Endothelial cell of umbilical vein (primary cell): Measurements from ENCODE around the gene AHNAK2. TPM values are rescaled to one million over a fixed set of nuclear protein-coding genes. Genes with fewer than 3 reads are reported as not detected.

Experiments
- BruUV-seq: library from RNA; stranded (reverse); fragments of 400-500 nt; replicated peaks from 2 replicates; lab custom pipeline; 2021; lab: Mats Ljungman, UMichigan
- CTCF ChIA-PET: fragments of 300-600, 350-600 bp; sonication (Branson Sonifier 250); formaldehyde crosslinking; loops from one replicate; lab custom pipeline; 2021; ENCODE audit warnings: antibody characterized with exemption, inconsistent platforms; lab: Charles Lee
- POLR2A ChIA-PET: fragments of 300-600, 350-600 bp; sonication (Branson Sonifier 250); formaldehyde crosslinking; loops from one replicate; lab custom pipeline; 2021; ENCODE audit warnings: antibody characterized with exemption, inconsistent platforms; lab: Charles Lee
- DNase-seq: peaks from one replicate; pipeline ENCODE4 v3.0.0-alpha.2; 2011; ENCODE audit warnings: low read depth, low spot score
- FAIRE-seq: peaks from 2 replicates; lab custom pipeline; 2011; peaks lifted over from hg19 to GRCh38; lab: Jason Lieb, UNC
- H2AFZ ChIP-seq: 2 replicates; pipeline ENCODE4 v1.6.0; 2012; ENCODE audit warnings: low read depth, low read length, control low read depth, inconsistent platforms
- H3K27ac ChIP-seq: 2 replicates; pipeline ENCODE4 v1.5.1; 2011; ENCODE audit warnings: low read depth, mild to moderate bottlenecking, control low read depth, low read length, moderate library complexity; ENCODE audit not compliant: insufficient read depth
- H3K27me3 ChIP-seq, 2 experiments: 2 replicates each; pipeline versions ENCODE4 v1.6.0 to v1.6.1; 2011; ENCODE audit warnings: low read length in 2 of 2, mixed read lengths in 1 of 2; ENCODE audit not compliant: control insufficient read depth in 2 of 2, insufficient read depth in 2 of 2
- H3K36me3 ChIP-seq, 2 experiments: 2 replicates in 1 of 2; 3 replicates in 1 of 2; pipeline ENCODE4 v1.5.1; 2011; ENCODE audit warnings: low read length in 2 of 2, mild to moderate bottlenecking in 1 of 2, moderate library complexity in 1 of 2; ENCODE audit not compliant: control insufficient read depth in 2 of 2, insufficient read depth in 2 of 2; ENCODE audit errors: extremely low read depth in 1 of 2
- H3K4me1 ChIP-seq: 3 replicates; pipeline ENCODE4 v1.5.1; 2011; ENCODE audit warnings: mild to moderate bottlenecking, low read length; ENCODE audit not compliant: control insufficient read depth, insufficient read depth; ENCODE audit errors: extremely low read depth
- H3K4me2 ChIP-seq: 2 replicates; pipeline ENCODE4 v1.6.1; 2011; ENCODE audit warnings: low read length, control low read depth, mixed read lengths; ENCODE audit not compliant: insufficient read depth
- H3K4me3 ChIP-seq, 3 experiments: fragments of 200-600 bp in 1 of 3; sonication (generic), shearing (Covaris generic) in 1 of 3; replicated peaks in 1 of 3; 2 replicates each; pipeline ENCODE4 v1.5.1; 2011 to 2016; ENCODE audit warnings: control low read depth in 3 of 3, low read length in 3 of 3, mild to moderate bottlenecking in 2 of 3, inconsistent platforms in 1 of 3, low read depth in 1 of 3, moderate library complexity in 1 of 3; ENCODE audit not compliant: insufficient read depth in 1 of 3
- H3K79me2 ChIP-seq: 2 replicates; pipeline ENCODE4 v1.6.0; 2012; ENCODE audit warnings: low read length, inconsistent platforms; ENCODE audit not compliant: control insufficient read depth, insufficient read depth
- H3K9ac ChIP-seq: replicated peaks from 2 replicates; pipeline ENCODE3; 2011; ENCODE audit warnings: low read length, control low read depth; ENCODE audit not compliant: insufficient read depth; ENCODE audit errors: extremely low read depth
- H3K9me1 ChIP-seq: replicated peaks from 3 replicates; pipeline ENCODE4 v1.6.0; 2011; ENCODE audit warnings: mild to moderate bottlenecking, low read length; ENCODE audit not compliant: control insufficient read depth, insufficient read depth; ENCODE audit errors: extremely low read depth
- H3K9me3 ChIP-seq: replicated peaks from 2 replicates; pipeline ENCODE4 v1.5.1; 2012; ENCODE audit warnings: low read length, inconsistent platforms; ENCODE audit not compliant: control insufficient read depth, insufficient read depth
- H4K20me1 ChIP-seq: replicated peaks from 2 replicates; pipeline ENCODE3; 2011; ENCODE audit warnings: mild to moderate bottlenecking, low read length; ENCODE audit not compliant: control insufficient read depth, insufficient read depth; ENCODE audit errors: extremely low read depth
- CTCF ChIP-seq, 2 donors: IDR thresholded peaks; 1 replicate in 1 of 2; 2 replicates in 1 of 2; pipeline ENCODE4 v1.5.1; 2011; ENCODE audit warnings: low read length in 2 of 2, mild to moderate bottlenecking in 2 of 2, moderate library complexity in 2 of 2, control low read depth in 1 of 2, inconsistent platforms in 1 of 2, low read depth in 1 of 2; ENCODE audit not compliant: insufficient read depth in 1 of 2; ENCODE audit errors: extremely low read depth in 1 of 2
- EZH2 ChIP-seq: IDR thresholded peaks from 2 replicates; pipeline ENCODE4 v1.6.1; 2012; ENCODE audit warnings: borderline replicate concordance, low read depth, mild to moderate bottlenecking, moderate library complexity, low read length, inconsistent platforms; ENCODE audit not compliant: severe bottlenecking
- FOS ChIP-seq: IDR thresholded peaks from 2 replicates; pipeline ENCODE4 v1.6.1; 2011; ENCODE audit warnings: mild to moderate bottlenecking, low read length, moderate library complexity, borderline replicate concordance; ENCODE audit not compliant: insufficient read depth
- GATA2 ChIP-seq: IDR thresholded peaks from 2 replicates; pipeline ENCODE4 v1.7.0; 2011; ENCODE audit warnings: low read depth, mild to moderate bottlenecking, moderate library complexity, mixed read lengths, low read length; ENCODE audit not compliant: insufficient read length, insufficient read depth
- JUN ChIP-seq: IDR thresholded peaks from 2 replicates; pipeline ENCODE4 v1.6.1; 2011; ENCODE audit warnings: borderline replicate concordance, low read depth; ENCODE audit not compliant: insufficient read length, insufficient read depth
- MAX ChIP-seq: IDR thresholded peaks from 2 replicates; pipeline ENCODE4 v1.6.1; 2011; ENCODE audit not compliant: insufficient read depth, insufficient read length
- MYC ChIP-seq: IDR thresholded peaks from one replicate; pipeline ENCODE4 v1.6.1; 2011; ENCODE audit warnings: mild to moderate bottlenecking, low read depth, low read length
- POLR2A ChIP-seq: IDR thresholded peaks from 2 replicates; pipeline ENCODE4 v1.6.1; 2012; ENCODE audit warnings: low read depth, mild to moderate bottlenecking, control low read depth, low read length
- POLR2AphosphoS5 ChIP-seq: IDR thresholded peaks from 2 replicates; pipeline ENCODE4 v1.6.1; 2012; ENCODE audit warnings: low read depth, mild to moderate bottlenecking, control low read depth, low read length, moderate library complexity; ENCODE audit not compliant: insufficient read depth
- dilution Hi-C: fragments of 300-500 bp; cut with MboI; formaldehyde crosslinking; loops from one replicate; pipeline ENCODE4 v1.15.0; 2019; ENCODE audit warnings: low sequenced_read_pairs; ENCODE audit not compliant: extremely low pct_ligation_motif_present
- intact Hi-C: fragments of 100-400 bp; cut with micrococcal nuclease; formaldehyde crosslinking; loops from one replicate; pipeline ENCODE4 v1.10.0; 2022
- polyA plus RNA-seq, 4 experiments: library from polyadenylated mRNA; depleted of rRNA in 3 of 4; stranded (reverse) in 3 of 4; unstranded in 1 of 4; fragments of >200 nt; gene quantifications; 2 replicates each; pipeline versions ENCODE4 v1.2.1 to v1.2.3, GENCODE V29; 2011 to 2012; ENCODE audit warnings: missing spikeins in 1 of 4
- total RNA-seq: library from RNA; stranded (reverse); gene quantifications from 2 replicates; pipeline ENCODE4 v1.2.3, GENCODE V29; 2021

The AHNAK2 gene
- total and polyA plus RNA-seq, 2 donors (not counting 3 experiments of a cell fraction or from before 2014, with no cell fraction given) = 17.7 to 68.7 TPM

GRCh38 chr14:104889375-104889757 is 88.8 kb downstream of the AHNAK2 start:
- dilution Hi-C loops = no loop called here
- no peak for FAIRE-seq

GRCh38 chr14:104888489-104889374 is 89.4 kb downstream of the AHNAK2 start:
- H3K4me2 ChIP-seq = no peak overlapping the region
- intact Hi-C loops (no loop called here), dilution Hi-C loops (no loop called here)
- H2AFZ ChIP-seq = no peak overlapping the region
- peaks cover 3 to 13% of the 10 kb centered on the region in 2 experiments for H3K36me3 ChIP-seq
- TF ChIP-seq GATA2 (no peak), POLR2A (no peak), MAX (no peak), POLR2AphosphoS5 (no peak), CTCF (IDR thresholded peaks at IDR 0.05; ENCODE audit: extremely low read depth in 1 of 2, insufficient read depth in 1 of 2, low read depth in 1 of 2, low read length in 2 of 2) (no peak), EZH2 (no peak), JUN (no peak), FOS (no peak), MYC (no peak)
- no peak overlapping the region for H3K4me3 ChIP-seq
- H3K27ac ChIP-seq = no peak overlapping the region
- H3K9me1 ChIP-seq = no peaks in the 10 kb centered on the region
- no peaks in the 10 kb centered on the region for H3K4me1 ChIP-seq
- DNase-seq (no peak), FAIRE-seq (no peak)
- ChIA-PET POLR2A (no interaction called here), CTCF (interaction anchor here (1.1 kb wide), 1 partner anchor 12 kb away, joined by 3 read pairs; no protein-coding TSS in a partner anchor)
- H3K9ac ChIP-seq = no peak overlapping the region
- H3K27me3 ChIP-seq = no peaks in the 10 kb centered on the region
- H3K79me2 ChIP-seq = no peaks in the 10 kb centered on the region
- no TSS peak for BruUV-seq
- H3K9me3 ChIP-seq = no peaks in the 10 kb centered on the region
- no peaks in the 10 kb centered on the region for H4K20me1 ChIP-seq

More at GRCh38 chr14:104889375-104889757, 88.8 kb downstream of the AHNAK2 start:
- Histone ChIP-seq H3K36me3 (peaks cover 3 to 11% of the 10 kb centered on the region in 2 experiments), H3K27me3 (no peaks in the 10 kb centered on the region), H3K9ac (no peak overlapping the region), H3K79me2 (no peaks in the 10 kb centered on the region), H3K4me3 (no peak overlapping the region), H3K9me3 (no peaks in the 10 kb centered on the region), H3K9me1 (no peaks in the 10 kb centered on the region), H4K20me1 (no peaks in the 10 kb centered on the region), H3K27ac (no peak overlapping the region), H2AFZ (no peak overlapping the region), H3K4me1 (peaks cover 5% of the 10 kb centered on the region), H3K4me2 (no peak overlapping the region)
- no TSS peak for BruUV-seq
- DNase-seq = no peak
- TF ChIP-seq MYC (no peak), MAX (no peak), POLR2A (no peak)
- intact Hi-C loops = no loop called here
- CTCF ChIA-PET = no interaction called here
- POLR2A ChIA-PET = no interaction called here
